Astrocyte of the cerebellum (primary cell): ENCODE data around the gene SORCS1.

Experiments
- DNase-seq: peaks from one replicate; pipeline ENCODE4 v3.0.0-alpha.2; 2011; ENCODE audit warnings: low read depth
- H3K4me3 ChIP-seq: 2 replicates; pipeline ENCODE4 v1.5.1; 2011; ENCODE audit warnings: mild to moderate bottlenecking, low read depth, low read length, moderate library complexity
- CTCF ChIP-seq: IDR thresholded peaks from 2 replicates; pipeline ENCODE4 v1.5.1; 2012; ENCODE audit warnings: low read length, low read depth, moderate library complexity, mild to moderate bottlenecking; ENCODE audit errors: missing control alignments
- in situ Hi-C: cut with HindIII; loops from 2 replicates; pipeline ENCODE4 v1.10.0; 2017; ENCODE audit warnings: low sequenced_read_pairs

The SORCS1 gene

GRCh38 chr10:106991091-106991490, 173.4 kb downstream of the SORCS1 start:
- DNase-seq, result no peak
- H3K4me3 ChIP-seq, result no peak overlapping the region
- TF ChIP-seq CTCF, result no peak
- in situ Hi-C loops, result no loop called here

GRCh38 chr10:106987362-106987761, 177.1 kb downstream of the SORCS1 start:
- no peak for DNase-seq
- TF ChIP-seq CTCF, result no peak
- no peak overlapping the region for H3K4me3 ChIP-seq
- in situ Hi-C loops, result no loop called here

GRCh38 chr10:106982268-106982667, 182.2 kb downstream of the SORCS1 start:
- DNase-seq, result no peak
- in situ Hi-C loops, result no loop called here
- no peak for TF ChIP-seq CTCF
- no peak overlapping the region for H3K4me3 ChIP-seq

- H3K4me3 ChIP-seq, result no peak overlapping the region
- no peak for DNase-seq
- in situ Hi-C loops, result no loop called here
- no peak for TF ChIP-seq CTCF
Observed at GRCh38 chr10:106981452-106982075, 182.9 kb downstream of the SORCS1 start.

GRCh38 chr10:106980495-106981451, 183.7 kb downstream of the SORCS1 start:
- in situ Hi-C loops, result no loop called here
- no peak for TF ChIP-seq CTCF
- no peak for DNase-seq
- no peak overlapping the region for H3K4me3 ChIP-seq

- TF ChIP-seq CTCF, result no peak
- no peak for DNase-seq
- H3K4me3 ChIP-seq, result no peak overlapping the region
- in situ Hi-C loops, result no loop called here
Observed at GRCh38 chr10:106978756-106979155, 185.8 kb downstream of the SORCS1 start.
